Measurements from ENCODE around the gene TAX1BP1.

DNA sequence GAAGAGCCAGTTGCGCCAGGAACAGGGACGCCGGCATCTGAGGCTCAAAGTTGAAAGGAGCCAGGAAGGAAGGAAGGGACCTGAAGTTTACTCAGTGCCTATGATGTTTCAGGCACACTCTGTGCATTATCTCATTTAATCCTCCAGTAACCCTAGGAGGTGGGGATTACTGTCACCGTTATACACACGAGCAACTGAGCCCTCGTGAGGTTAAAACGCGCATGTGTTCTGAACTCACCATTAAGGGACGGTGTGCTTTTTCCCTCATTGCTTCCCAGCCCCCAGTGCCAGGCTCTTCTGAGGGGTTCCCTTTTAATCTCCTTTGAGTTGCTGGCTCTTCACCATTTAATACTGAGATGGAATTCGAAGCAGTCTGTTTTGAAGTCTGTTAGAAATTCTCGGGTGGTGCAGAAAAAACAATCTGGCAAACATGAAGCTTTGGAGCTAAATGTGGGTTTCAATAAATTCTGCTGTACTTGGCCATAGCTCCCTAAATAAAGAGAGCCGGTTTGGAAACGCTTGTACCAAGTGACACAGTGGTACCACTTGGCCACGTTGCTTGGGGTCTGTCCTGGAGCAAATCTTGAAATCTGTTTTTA lies 102.2 kb downstream of the TAX1BP1 start:
- TF ChIP-seq SP1 (IDR thresholded peaks at IDR 0.05) (no peak), NFRKB (IDR thresholded peaks at IDR 0.05) (no peak)
